Suprapubic skin (tissue), 4 donors: Measurements from ENCODE around the gene PPM1M. TPM values are rescaled to one million over a fixed set of nuclear protein-coding genes. Genes with fewer than 3 reads are reported as not detected.
"Not testable (repeated sequence)": the region's sequence is repeated elsewhere in the genome, so short reads cannot be mapped to it uniquely, and the experiment has no call there.

ENCODE experiments used
- DNase-seq, 2 donors: peaks; one replicate each; pipeline ENCODE4 v3.0.0-alpha.2; 2019; ENCODE audit warnings: low spot score in 2 of 2
- H3K27ac ChIP-seq: fragments of 200-600 bp; sonication (generic); one replicate; pipeline ENCODE4 v1.5.1; 2019
- H3K27me3 ChIP-seq: fragments of 200-600 bp; sonication (generic); one replicate; pipeline ENCODE4 v1.5.1; 2019
- H3K36me3 ChIP-seq: fragments of 200-600 bp; sonication (generic); one replicate; pipeline ENCODE4 v1.5.1; 2019
- H3K4me1 ChIP-seq: fragments of 200-600 bp; sonication (generic); one replicate; pipeline ENCODE4 v1.5.1; 2019
- H3K4me3 ChIP-seq: fragments of 200-600 bp; sonication (generic); one replicate; pipeline ENCODE4 v1.5.1; 2019; ENCODE audit warnings: mild to moderate bottlenecking
- H3K9me3 ChIP-seq: fragments of 200-600 bp; sonication (generic); one replicate; pipeline ENCODE4 v1.5.1; 2019
- CTCF ChIP-seq, 2 donors: fragments of 200-600 bp in 1 of 2; fragments of 450-650 bp in 1 of 2; sonication (generic) in 1 of 2; IDR thresholded peaks; one replicate each; pipeline ENCODE4 v1.5.1; 2016 to 2019; ENCODE audit warnings: antibody characterized with exemption in 2 of 2, mild to moderate bottlenecking in 1 of 2, moderate library complexity in 1 of 2
- EP300 ChIP-seq: sonication (generic); formaldehyde crosslinking; IDR thresholded peaks from one replicate; pipeline ENCODE4 v1.6.1; 2017; ENCODE audit warnings: antibody characterized with exemption
- POLR2A ChIP-seq, 2 donors: fragments of 450-650 bp; IDR thresholded peaks; one replicate each; pipeline ENCODE4 v1.6.1; 2017; ENCODE audit warnings: antibody characterized with exemption in 2 of 2, mild to moderate bottlenecking in 2 of 2, moderate library complexity in 2 of 2
- POLR2AphosphoS5 ChIP-seq, 3 donors: sonication (generic); formaldehyde crosslinking; IDR thresholded peaks; one replicate each; pipeline ENCODE4 v1.6.1; 2017; ENCODE audit warnings: antibody characterized with exemption in 3 of 3
- WGBS: methylation state at CpG from one replicate; pipeline ENCODE4 v1.1.5; 2018; 5-methylcytosine and 5-hydroxymethylcytosine counted together
- total RNA-seq, 4 donors: library from RNA; depleted of rRNA; stranded (reverse); fragments of >200 nt; gene quantifications; one replicate each; pipeline ENCODE4 v1.1.0, GENCODE V29; 2016

The PPM1M gene
- total RNA-seq, 4 donors from 2014 or later, result 10.0 to 17.5 (median 11.3) TPM

- peaks cover 10% of the 10 kb centered on the region for H3K36me3 ChIP-seq
- no peaks in the 10 kb centered on the region for H3K27me3 ChIP-seq
- TF ChIP-seq CTCF (IDR thresholded peaks at IDR 0.05) (no peak), POLR2A (IDR thresholded peaks at IDR 0.05) (no peak), POLR2AphosphoS5 (IDR thresholded peaks at IDR 0.05) (no peak), EP300 (no peak)
- WGBS, result 15% methylated on average over 2 of the region's 2 CpGs
- no peak for DNase-seq
- peak overlapping the region; percentile 98 for H3K27ac ChIP-seq
- peaks cover 45% of the 10 kb centered on the region for H3K4me1 ChIP-seq
- no peaks in the 10 kb centered on the region for H3K9me3 ChIP-seq
- H3K4me3 ChIP-seq, result peak overlapping the region; percentile 90
Measured at GRCh38 chr3:52279596-52279995, 34.0 kb downstream of the PPM1M start.

GRCh38 chr3:52280050-52280461 lies 34.5 kb downstream of the PPM1M start:
- Histone ChIP-seq H3K27ac (peak overlapping the region; percentile 98), H3K4me3 (peak overlapping the region; percentile 90), H3K9me3 (no peaks in the 10 kb centered on the region), H3K27me3 (no peaks in the 10 kb centered on the region), H3K36me3 (peaks cover 10% of the 10 kb centered on the region), H3K4me1 (peaks cover 41% of the 10 kb centered on the region)
- 4% methylated on average over 6 of the region's 6 CpGs for WGBS
- TF ChIP-seq EP300 (no peak), POLR2AphosphoS5 (IDR thresholded peaks at IDR 0.05) (no peak), POLR2A (IDR thresholded peaks at IDR 0.05) (no peak), CTCF (IDR thresholded peaks at IDR 0.05) (no peak)
- no peak for DNase-seq

- Histone ChIP-seq H3K4me1 (peaks cover 28% of the 10 kb centered on the region), H3K4me3 (no peak overlapping the region), H3K36me3 (peaks cover 10% of the 10 kb centered on the region), H3K27me3 (no peaks in the 10 kb centered on the region), H3K9me3 (no peaks in the 10 kb centered on the region), H3K27ac (no peak overlapping the region)
- WGBS, result 59% methylated on average over 8 of the region's 8 CpGs
- TF ChIP-seq POLR2A (IDR thresholded peaks at IDR 0.05) (no peak), POLR2AphosphoS5 (IDR thresholded peaks at IDR 0.05) (no peak), CTCF (IDR thresholded peaks at IDR 0.05) (no peak), EP300 (no peak)
- no peak for DNase-seq
Measured at GRCh38 chr3:52281981-52282801, 36.6 kb downstream of the PPM1M start.

- Histone ChIP-seq H3K36me3 (peaks cover 10% of the 10 kb centered on the region), H3K27me3 (no peaks in the 10 kb centered on the region), H3K4me1 (peaks cover 25% of the 10 kb centered on the region), H3K4me3 (no peak overlapping the region), H3K9me3 (no peaks in the 10 kb centered on the region), H3K27ac (peak overlapping the region; percentile 24)
- DNase-seq, result no peak
- 75% methylated on average over 1 of the region's 1 CpG for WGBS
- TF ChIP-seq CTCF (IDR thresholded peaks at IDR 0.05), result no peak
- no peak for TF ChIP-seq POLR2AphosphoS5 (IDR thresholded peaks at IDR 0.05)
- no peak for TF ChIP-seq EP300
- TF ChIP-seq POLR2A (IDR thresholded peaks at IDR 0.05), result no peak
Measured at GRCh38 chr3:52283306-52283705, 37.7 kb downstream of the PPM1M start.

- not testable (repeated sequence) for H3K4me3 ChIP-seq, H3K9me3 ChIP-seq, DNase-seq, H3K36me3 ChIP-seq, H3K27ac ChIP-seq, H3K27me3 ChIP-seq
- peaks cover 30% of the 10 kb centered on the region for H3K4me1 ChIP-seq
- 90% methylated on average over 4 of the region's 4 CpGs for WGBS
Measured at GRCh38 chr3:52284051-52284450, 38.5 kb downstream of the PPM1M start.
